RCC 7860 (cell line): ENCODE results near the gene NXN.
"Not testable (repeated sequence)": the region's sequence is repeated elsewhere in the genome, so short reads cannot be mapped to it uniquely, and the experiment has no call there.

Experiments used
- DNase-seq: peaks from one replicate; pipeline ENCODE4 v3.0.0-alpha.2; 2015; ENCODE audit warnings: low spot score
- FAIRE-seq: peaks from 2 replicates; lab custom pipeline; 2012; peaks lifted over from hg19 to GRCh38; lab: Jason Lieb, UNC

Gene NXN

GRCh38 chr17:749359-749758 lies 230.2 kb downstream of the NXN start:
- FAIRE-seq, DNase-seq: not testable (repeated sequence)
